Endodermal cell (in vitro differentiated cells): ENCODE data around the gene DAPK1. TPM values are rescaled to one million over a fixed set of nuclear protein-coding genes. Genes with fewer than 3 reads are reported as not detected.

Experiments used
- DNase-seq: peaks from one replicate; pipeline ENCODE4 v3.0.0-alpha.2; 2017
- H3K27ac ChIP-seq: 2 replicates; pipeline ENCODE4 v1.5.1; 2013; ENCODE audit warnings: mild to moderate bottlenecking, low read depth, low read length, moderate library complexity
- H3K27me3 ChIP-seq: 2 replicates; pipeline ENCODE4 v1.6.1; 2013; ENCODE audit warnings: mild to moderate bottlenecking, low read length, moderate library complexity; ENCODE audit not compliant: insufficient read depth, control insufficient read depth, poor library complexity, severe bottlenecking
- H3K36me3 ChIP-seq: 2 replicates; pipeline ENCODE4 v1.7.0; 2013; ENCODE audit warnings: mild to moderate bottlenecking, low read length, moderate library complexity; ENCODE audit not compliant: control insufficient read depth, insufficient read depth
- H3K4me1 ChIP-seq: one replicate; pipeline ENCODE4 v1.7.0; 2013; ENCODE audit warnings: low read length; ENCODE audit not compliant: control insufficient read depth, insufficient read depth
- H3K4me3 ChIP-seq: 2 replicates; pipeline ENCODE4 v1.5.1; 2013; ENCODE audit warnings: mild to moderate bottlenecking, low read length, moderate library complexity
- H3K9ac ChIP-seq: 2 replicates; pipeline ENCODE4 v1.6.1; 2013; ENCODE audit warnings: mild to moderate bottlenecking, low read length, moderate library complexity; ENCODE audit not compliant: poor library complexity, severe bottlenecking; ENCODE audit errors: extremely low read depth
- H3K9me3 ChIP-seq: 2 replicates; pipeline ENCODE4 v1.6.1; 2013; ENCODE audit warnings: mild to moderate bottlenecking, low read length, moderate library complexity; ENCODE audit not compliant: control insufficient read depth
- H3K27ac Mint-ChIP-seq: 2 replicates; pipeline ENCODE4 v1.8.0; 2020; ENCODE audit warnings: mixed read lengths
- H3K27me3 Mint-ChIP-seq: 2 replicates; pipeline ENCODE4 v1.8.0; 2021; ENCODE audit warnings: mild to moderate bottlenecking, mixed read lengths; ENCODE audit not compliant: insufficient read depth
- H3K36me3 Mint-ChIP-seq: 2 replicates; pipeline ENCODE4 v1.8.0; 2020; ENCODE audit warnings: low read depth, mixed read lengths
- H3K4me1 Mint-ChIP-seq: 2 replicates; pipeline ENCODE4 v1.8.0; 2020; ENCODE audit warnings: mixed read lengths
- H3K4me3 Mint-ChIP-seq: 2 replicates; pipeline ENCODE4 v1.8.0; 2020; ENCODE audit warnings: mild to moderate bottlenecking, moderate library complexity, mixed read lengths
- H3K9me3 Mint-ChIP-seq: 2 replicates; pipeline ENCODE4 v1.8.0; 2020; ENCODE audit warnings: mild to moderate bottlenecking, mixed read lengths
- CTCF ChIP-seq: fragments of 200-600 bp; sonication (generic); conservative IDR thresholded peaks from 2 replicates; pipeline ENCODE4 v1.5.0; 2021; ENCODE audit warnings: antibody characterized with exemption, mild to moderate bottlenecking
- WGBS, 2 experiments: methylation state at CpG; one replicate each; pipeline versions ENCODE4 v1.1.5 to v1.1.7; 2013; ENCODE audit warnings: missing lambda C conversion rate in 2 of 2, mixed read lengths in 1 of 2; ENCODE audit not compliant: insufficient coverage in 1 of 2, insufficient read length in 1 of 2; 5-methylcytosine and 5-hydroxymethylcytosine counted together
- total RNA-seq, 2 donors: library from RNA; stranded (reverse); fragmentation: NEBNext Ultra II Directional in 1 of 2; extraction: Animal tissue kit (Norgen Biotek cat#: 25700) in 1 of 2; gene quantifications; 2 replicates in 1 of 2; 3 replicates in 1 of 2; pipeline ENCODE4 v1.2.1, GENCODE V29; 2021

Gene DAPK1
- total RNA-seq, 2 donors from 2014 or later: 117 to 139 TPM

DNA sequence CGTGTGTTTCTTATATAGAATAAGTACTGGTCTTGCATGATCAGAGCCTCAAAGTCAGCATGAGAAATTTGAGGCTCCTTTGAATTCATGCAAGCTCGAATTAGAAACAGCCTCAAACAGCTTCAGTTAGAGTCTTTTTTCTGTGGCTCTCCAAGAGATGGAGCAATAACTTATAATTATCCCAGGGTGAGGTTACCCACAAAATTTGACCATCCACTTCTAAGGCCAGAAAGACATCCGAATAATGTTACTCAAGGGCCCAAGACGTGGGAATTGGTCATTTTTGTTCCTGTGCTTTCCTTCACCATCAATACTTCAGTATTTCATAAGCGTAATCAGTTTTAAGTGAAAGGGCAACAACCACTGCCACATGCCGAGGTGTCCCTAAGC lies 89.7 kb downstream of the DAPK1 start:
- Histone ChIP-seq H3K9ac (no peak overlapping the region), H3K36me3 (no peaks in the 10 kb centered on the region), H3K4me3 (no peak overlapping the region), H3K4me1 (peaks cover 7% of the 10 kb centered on the region), H3K27ac (no peak overlapping the region), H3K27me3 (no peaks in the 10 kb centered on the region), H3K9me3 (no peaks in the 10 kb centered on the region)
- no peak for DNase-seq
- Mint-ChIP-seq H3K4me3 (no peak overlapping the region), H3K9me3 (no peaks in the 10 kb centered on the region), H3K27ac (no peak overlapping the region), H3K27me3 (no peaks in the 10 kb centered on the region), H3K36me3 (peaks cover 11% of the 10 kb centered on the region), H3K4me1 (peaks cover 9% of the 10 kb centered on the region)
- TF ChIP-seq CTCF: no peak
- WGBS, 2 experiments: 92 to 94% methylated on average over 5 to 6 of the region's 6 CpGs

DNA sequence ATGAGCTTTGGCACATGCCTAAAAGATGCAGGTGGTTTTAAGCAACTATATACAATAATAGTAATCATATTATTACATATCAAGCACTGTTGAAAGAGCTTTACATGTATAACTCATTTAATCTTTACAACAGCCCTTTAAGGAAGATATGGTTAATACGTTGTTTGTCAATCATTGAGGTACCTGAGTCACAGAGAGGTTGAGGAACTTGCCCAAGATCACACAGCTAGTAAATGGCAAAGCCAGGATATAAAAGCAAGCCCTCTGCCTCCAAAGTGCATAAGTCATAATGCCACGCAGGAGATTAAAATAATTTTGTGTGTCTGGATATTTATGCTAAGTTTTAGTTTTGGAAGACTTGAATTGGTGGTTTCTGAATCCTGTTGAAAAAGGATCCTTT lies 90.2 kb downstream of the DAPK1 start:
- Histone ChIP-seq H3K27ac (no peak overlapping the region), H3K27me3 (no peaks in the 10 kb centered on the region), H3K4me1 (peaks cover 8% of the 10 kb centered on the region), H3K4me3 (no peak overlapping the region), H3K9ac (no peak overlapping the region), H3K9me3 (no peaks in the 10 kb centered on the region), H3K36me3 (no peaks in the 10 kb centered on the region)
- Mint-ChIP-seq H3K4me3 (no peak overlapping the region), H3K27me3 (no peaks in the 10 kb centered on the region), H3K9me3 (no peaks in the 10 kb centered on the region), H3K36me3 (peaks cover 14% of the 10 kb centered on the region), H3K4me1 (peaks cover 14% of the 10 kb centered on the region), H3K27ac (no peak overlapping the region)
- no peak for TF ChIP-seq CTCF
- DNase-seq: no peak
- WGBS, 2 experiments: 100% methylated on average over 1 to 2 of the region's 2 CpGs

DNA sequence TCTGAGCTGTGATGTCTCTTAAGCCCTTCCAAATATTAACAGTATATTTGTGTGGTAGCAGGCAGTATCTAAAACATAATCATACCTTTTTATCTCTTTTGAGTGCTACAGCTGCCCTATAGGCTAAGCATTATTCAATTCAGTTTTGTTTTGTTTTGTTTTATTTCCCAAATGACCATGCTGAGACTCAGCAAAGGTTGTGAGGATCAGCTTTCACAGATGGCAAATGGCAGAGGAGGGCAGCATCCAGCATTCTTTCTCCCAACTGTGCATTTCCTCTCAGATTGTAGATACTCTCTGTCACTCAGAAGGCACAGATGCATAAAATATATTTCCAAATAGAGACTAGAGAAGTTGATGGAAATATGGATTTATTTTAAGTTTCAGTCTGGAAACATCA lies 90.7 kb downstream of the DAPK1 start:
- no peaks in the 10 kb centered on the region for H3K27me3 ChIP-seq
- H3K36me3 Mint-ChIP-seq: peaks cover 14% of the 10 kb centered on the region
- no peak overlapping the region for H3K27ac ChIP-seq
- no peaks in the 10 kb centered on the region for H3K9me3 ChIP-seq
- no peak overlapping the region for H3K27ac Mint-ChIP-seq
- H3K27me3 Mint-ChIP-seq: no peaks in the 10 kb centered on the region
- H3K9me3 Mint-ChIP-seq: no peaks in the 10 kb centered on the region
- no peak for DNase-seq
- no peaks in the 10 kb centered on the region for H3K36me3 ChIP-seq
- H3K4me1 ChIP-seq: peaks cover 8% of the 10 kb centered on the region
- peaks cover 16% of the 10 kb centered on the region for H3K4me1 Mint-ChIP-seq
- H3K4me3 Mint-ChIP-seq: no peak overlapping the region
- no peak overlapping the region for H3K4me3 ChIP-seq
- TF ChIP-seq CTCF: no peak
- H3K9ac ChIP-seq: no peak overlapping the region
